Measurements from ENCODE around the gene VPS25. TPM values are rescaled to one million over a fixed set of nuclear protein-coding genes. Genes with fewer than 3 reads are reported as not detected.
"Not testable (repeated sequence)": the region's sequence is repeated elsewhere in the genome, so short reads cannot be mapped to it uniquely, and the experiment has no call there.

Gene VPS25
- polyA plus RNA-seq, 3 donors: 71.3 to 125 (median 104) TPM

DNA sequence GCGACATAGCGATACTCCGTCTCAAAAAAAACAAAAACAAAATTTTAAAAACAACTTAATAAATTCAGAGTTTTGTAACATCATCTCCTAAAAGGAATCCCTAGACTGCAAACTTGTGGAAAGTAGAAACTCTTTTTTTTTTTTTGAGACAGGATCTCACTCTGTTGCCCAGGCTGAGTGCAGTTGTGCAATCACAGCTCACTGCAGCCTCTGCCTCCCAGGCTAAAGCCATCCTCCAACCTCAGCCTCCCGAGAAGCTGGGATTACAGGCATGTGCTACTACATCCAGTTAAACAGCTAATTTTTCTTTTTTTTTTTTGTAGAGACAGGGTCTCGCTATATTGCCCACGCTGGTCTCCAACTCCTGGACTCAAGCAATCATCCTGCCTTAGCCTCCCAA, 48.1 kb upstream of the VPS25 start:
- H3K36me3 ChIP-seq (replicated peaks in 1 of 2; ENCODE audit: control insufficient read depth in 1 of 2, insufficient read depth in 2 of 2, low read length in 2 of 2): peaks cover 63 to 87% of the 10 kb centered on the region in 2 donors

DNA sequence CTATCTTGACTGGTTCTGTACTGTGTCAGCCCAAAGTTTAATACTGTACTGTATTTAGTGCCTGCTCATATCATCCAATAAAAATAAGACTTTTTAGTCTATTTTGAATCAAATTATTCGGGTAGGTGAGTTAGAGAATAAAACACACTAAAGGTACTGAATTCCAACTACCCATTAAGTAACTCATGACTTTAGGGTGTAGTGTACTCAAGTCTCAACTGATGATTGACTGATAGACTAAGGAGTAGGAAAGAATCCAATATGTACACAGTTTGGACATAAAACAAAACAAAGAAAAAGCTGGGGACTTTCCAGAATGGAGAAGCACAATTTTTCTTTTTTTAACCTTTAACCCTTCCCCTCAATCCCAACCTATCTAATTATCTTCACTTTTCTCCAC, 32.5 kb upstream of the VPS25 start:
- H3K9ac ChIP-seq (ENCODE audit: insufficient read depth, low read length, poor library complexity, severe bottlenecking): no peak overlapping the region
- H3K4me1 ChIP-seq (ENCODE audit: control insufficient read depth in 1 of 2, insufficient read depth in 2 of 2, low read length in 2 of 2): peaks cover 19 to 24% of the 10 kb centered on the region in 2 donors
- Mint-ChIP-seq H3K27ac (no peak overlapping the region), H3K4me1 (peaks cover 22% of the 10 kb centered on the region), H3K4me3 (no peak overlapping the region), H3K9me3 (peaks cover 0 to 3% (median 0%) of the 10 kb centered on the region in 7 donors), H3K27me3 (ENCODE audit: low read depth in 3 of 3) (peaks cover 0 to 5% (median 5%) of the 10 kb centered on the region in 3 donors), H3K36me3 (peaks cover 0 to 5% of the 10 kb centered on the region in 2 donors)
- no peak overlapping the region for H3K4me3 ChIP-seq (replicated peaks in 1 of 3; ENCODE audit: low read depth in 2 of 3, low read length in 3 of 3)
- no peak overlapping the region for H3K4me2 ChIP-seq (replicated peaks; ENCODE audit: extremely low read depth, low read length, poor library complexity, severe bottlenecking)
- DNase-seq: no peak
- peaks cover 47% of the 10 kb centered on the region for H3K79me2 ChIP-seq (ENCODE audit: insufficient read depth, low read length)
- H3K9me3 ChIP-seq (replicated peaks in 1 of 2; ENCODE audit: control insufficient read depth in 1 of 2, insufficient read depth in 1 of 2, low read length in 2 of 2): no peaks in the 10 kb centered on the region
- H2AFZ ChIP-seq (ENCODE audit: insufficient read depth, low read depth, low read length, poor library complexity, severe bottlenecking): no peak overlapping the region
- peaks cover 77% of the 10 kb centered on the region for H4K20me1 ChIP-seq (ENCODE audit: insufficient read depth, low read length)
- intact Hi-C loops (cut with micrococcal nuclease): no loop called here
- no CpG with 5 or more reads among the region's 1 CpG for WGBS (ENCODE audit: insufficient coverage)
- H3K27me3 ChIP-seq (ENCODE audit: control insufficient read depth in 2 of 2, insufficient read depth in 2 of 2, low read length in 2 of 2): peaks cover 0 to under 1% of the 10 kb centered on the region in 2 donors
- H3K27ac ChIP-seq (ENCODE audit: low read depth in 1 of 2, low read length in 2 of 2): no peak overlapping the region
- H3K36me3 ChIP-seq (replicated peaks in 1 of 2; ENCODE audit: control insufficient read depth in 1 of 2, insufficient read depth in 2 of 2, low read length in 2 of 2): peaks cover 0 to 4% of the 10 kb centered on the region in 2 donors
- TF ChIP-seq, protein P1, sequence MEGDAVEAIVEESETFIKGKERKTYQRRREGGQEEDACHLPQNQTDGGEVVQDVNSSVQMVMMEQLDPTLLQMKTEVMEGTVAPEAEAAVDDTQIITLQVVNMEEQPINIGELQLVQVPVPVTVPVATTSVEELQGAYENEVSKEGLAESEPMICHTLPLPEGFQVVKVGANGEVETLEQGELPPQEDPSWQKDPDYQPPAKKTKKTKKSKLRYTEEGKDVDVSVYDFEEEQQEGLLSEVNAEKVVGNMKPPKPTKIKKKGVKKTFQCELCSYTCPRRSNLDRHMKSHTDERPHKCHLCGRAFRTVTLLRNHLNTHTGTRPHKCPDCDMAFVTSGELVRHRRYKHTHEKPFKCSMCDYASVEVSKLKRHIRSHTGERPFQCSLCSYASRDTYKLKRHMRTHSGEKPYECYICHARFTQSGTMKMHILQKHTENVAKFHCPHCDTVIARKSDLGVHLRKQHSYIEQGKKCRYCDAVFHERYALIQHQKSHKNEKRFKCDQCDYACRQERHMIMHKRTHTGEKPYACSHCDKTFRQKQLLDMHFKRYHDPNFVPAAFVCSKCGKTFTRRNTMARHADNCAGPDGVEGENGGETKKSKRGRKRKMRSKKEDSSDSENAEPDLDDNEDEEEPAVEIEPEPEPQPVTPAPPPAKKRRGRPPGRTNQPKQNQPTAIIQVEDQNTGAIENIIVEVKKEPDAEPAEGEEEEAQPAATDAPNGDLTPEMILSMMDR (IDR thresholded peaks at IDR 0.05): no peak

More for the DNA sequence above, 48.1 kb upstream of the VPS25 start:
- Histone ChIP-seq H3K9me3 (replicated peaks in 1 of 2; ENCODE audit: control insufficient read depth in 1 of 2, insufficient read depth in 1 of 2, low read length in 2 of 2) (no peaks in the 10 kb centered on the region), H3K4me1 (ENCODE audit: control insufficient read depth in 1 of 2, insufficient read depth in 2 of 2, low read length in 2 of 2) (no peaks in the 10 kb centered on the region), H3K4me3 (replicated peaks in 1 of 3; ENCODE audit: low read depth in 2 of 3, low read length in 3 of 3) (no peak overlapping the region), H3K27ac (ENCODE audit: low read depth in 1 of 2, low read length in 2 of 2) (no peak overlapping the region), H3K27me3 (ENCODE audit: control insufficient read depth in 2 of 2, insufficient read depth in 2 of 2, low read length in 2 of 2) (no peaks in the 10 kb centered on the region), H4K20me1 (ENCODE audit: insufficient read depth, low read length) (peaks cover 11% of the 10 kb centered on the region), H3K4me2 (replicated peaks; ENCODE audit: extremely low read depth, low read length, poor library complexity, severe bottlenecking) (no peak overlapping the region), H2AFZ (ENCODE audit: insufficient read depth, low read depth, low read length, poor library complexity, severe bottlenecking) (no peak overlapping the region), H3K79me2 (ENCODE audit: insufficient read depth, low read length) (no peaks in the 10 kb centered on the region), H3K9ac (ENCODE audit: insufficient read depth, low read length, poor library complexity, severe bottlenecking) (no peak overlapping the region)
- no peaks in the 10 kb centered on the region for H3K27me3 Mint-ChIP-seq (ENCODE audit: low read depth in 3 of 3)
- TF ChIP-seq, protein P1 (IDR thresholded peaks at IDR 0.05): no peak
- DNase-seq: no peak
- H3K4me1 Mint-ChIP-seq: no peaks in the 10 kb centered on the region
- H3K9me3 Mint-ChIP-seq: no peaks in the 10 kb centered on the region
- H3K27ac Mint-ChIP-seq: no peak overlapping the region
- intact Hi-C loops (cut with micrococcal nuclease): loop anchor here in 1 of 2 donors (2.0 to 10.0 kb wide), 2 partner anchors 38 to 210 kb away; no protein-coding TSS in a partner anchor
- H3K36me3 Mint-ChIP-seq: peaks cover 65 to 93% of the 10 kb centered on the region in 2 donors
- H3K4me3 Mint-ChIP-seq: no peak overlapping the region
- 100% methylated on average over 1 of the region's 6 CpGs for whole genome bisulfite sequencing (ENCODE audit: insufficient coverage)

DNA sequence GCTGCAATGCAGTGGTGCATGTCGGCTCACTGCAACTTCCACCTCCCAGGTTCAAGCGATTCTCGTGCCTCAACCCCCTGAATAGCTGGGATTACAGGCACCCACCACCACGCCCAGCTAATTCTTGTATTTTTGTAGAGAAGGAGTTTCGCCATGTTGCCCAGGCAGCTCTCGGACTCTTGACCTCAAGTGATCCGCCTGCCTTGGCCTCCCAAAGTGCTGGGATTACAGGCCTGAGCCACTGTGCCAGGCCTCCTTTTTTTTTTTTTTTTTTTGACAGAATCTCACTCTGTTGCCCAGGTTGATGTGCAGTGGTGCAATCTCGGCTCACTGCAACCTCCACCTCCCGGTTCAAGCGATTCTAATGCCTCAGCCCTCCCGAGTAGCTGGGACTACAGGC, 30.3 kb upstream of the VPS25 start:
- Mint-ChIP-seq H3K27ac (peak overlapping the region in 1 of 7 donors; percentile 44), H3K4me1 (peaks cover 15% of the 10 kb centered on the region), H3K27me3 (ENCODE audit: low read depth in 3 of 3) (peaks cover 8 to 14% (median 12%) of the 10 kb centered on the region in 3 donors)
- H3K4me3 Mint-ChIP-seq; H3K9me3 Mint-ChIP-seq; intact Hi-C loops (cut with micrococcal nuclease); H3K4me3 ChIP-seq (replicated peaks in 1 of 3; ENCODE audit: low read depth in 2 of 3, low read length in 3 of 3); H2AFZ ChIP-seq (ENCODE audit: insufficient read depth, low read depth, low read length, poor library complexity, severe bottlenecking); H3K9me3 ChIP-seq (replicated peaks in 1 of 2; ENCODE audit: control insufficient read depth in 1 of 2, insufficient read depth in 1 of 2, low read length in 2 of 2); H3K4me2 ChIP-seq (replicated peaks; ENCODE audit: extremely low read depth, low read length, poor library complexity, severe bottlenecking); H3K36me3 Mint-ChIP-seq; H3K9ac ChIP-seq (ENCODE audit: insufficient read depth, low read length, poor library complexity, severe bottlenecking); H3K27ac ChIP-seq (ENCODE audit: low read depth in 1 of 2, low read length in 2 of 2); DNase-seq; H3K36me3 ChIP-seq (replicated peaks in 1 of 2; ENCODE audit: control insufficient read depth in 1 of 2, insufficient read depth in 2 of 2, low read length in 2 of 2); H3K27me3 ChIP-seq (ENCODE audit: control insufficient read depth in 2 of 2, insufficient read depth in 2 of 2, low read length in 2 of 2): not testable (repeated sequence)
- H3K4me1 ChIP-seq (ENCODE audit: control insufficient read depth in 1 of 2, insufficient read depth in 2 of 2, low read length in 2 of 2): peaks cover 15 to 18% of the 10 kb centered on the region in 2 donors
- H4K20me1 ChIP-seq (ENCODE audit: insufficient read depth, low read length): peaks cover 57% of the 10 kb centered on the region
- 100% methylated on average over 4 of the region's 11 CpGs for WGBS (ENCODE audit: insufficient coverage)
- H3K79me2 ChIP-seq (ENCODE audit: insufficient read depth, low read length): peaks cover 40% of the 10 kb centered on the region

All from CD14-positive monocyte (primary cell).